Heart right ventricle (tissue), 16 donors: ENCODE results near the gene TK1. TPM values are rescaled to one million over a fixed set of nuclear protein-coding genes. Genes with fewer than 3 reads are reported as not detected.

Source experiments
- ATAC-seq, 8 donors: fragments of 200-7000 bp; cut with Tn5 transposase; one replicate each; pipeline ENCODE4 v1.9.1; 2020; ENCODE audit warnings: mild to moderate bottlenecking in 8 of 8, moderate library complexity in 8 of 8, moderate number of reproducible peaks in 1 of 8
- DNase-seq, 2 donors: peaks; one replicate each; pipeline ENCODE4 v3.0.0-alpha.2; 2020
- H3K27ac ChIP-seq, 10 donors: fragments of 200-600 bp; sonication (generic) in 2 of 10; one replicate each; pipeline versions ENCODE4 v1.5.0 to v1.8.0; 2020 to 2022; ENCODE audit warnings: mild to moderate bottlenecking in 3 of 10
- H3K27me3 ChIP-seq, 7 donors: fragments of 200-600 bp; one replicate each; pipeline ENCODE4 v1.8.0; 2021 to 2022; ENCODE audit warnings: mild to moderate bottlenecking in 2 of 7
- H3K36me3 ChIP-seq, 9 donors: fragments of 200-600 bp; sonication (generic) in 1 of 9; one replicate each; pipeline versions ENCODE4 v1.5.0 to v1.8.0; 2020 to 2022; ENCODE audit warnings: mild to moderate bottlenecking in 2 of 9
- H3K4me1 ChIP-seq, 9 donors: fragments of 200-600 bp; sonication (generic) in 1 of 9; one replicate each; pipeline versions ENCODE4 v1.5.0 to v1.8.0; 2020 to 2022; ENCODE audit warnings: mild to moderate bottlenecking in 4 of 9
- H3K4me3 ChIP-seq, 10 donors: fragments of 200-600 bp; sonication (generic) in 2 of 10; one replicate each; pipeline versions ENCODE4 v1.5.0 to v1.8.0; 2020 to 2022; ENCODE audit warnings: mild to moderate bottlenecking in 7 of 10, moderate library complexity in 2 of 10
- H3K9me3 ChIP-seq, 11 donors: fragments of 200-600 bp in 10 of 11; sonication (generic) in 2 of 11; one replicate each; pipeline versions ENCODE4 v1.5.0 to v1.8.0; 2013 to 2022; ENCODE audit warnings: mild to moderate bottlenecking in 2 of 11, control low read depth in 1 of 11, moderate library complexity in 1 of 11
- CTCF ChIP-seq, 9 donors: fragments of 200-600 bp; sonication (generic) in 2 of 9; IDR thresholded peaks; one replicate each; pipeline versions ENCODE4 v1.5.0 to v1.8.0; 2021 to 2022; ENCODE audit warnings: antibody characterized with exemption in 9 of 9, mild to moderate bottlenecking in 5 of 9, moderate library complexity in 1 of 9
- WGBS, 2 donors: extraction: QIAGEN DNeasy Blood & Tissue Kit; methylation state at CpG; one replicate each; pipeline ENCODE4 v1.1.7; 2013; ENCODE audit warnings: inconsistent platforms in 1 of 2; 5-methylcytosine and 5-hydroxymethylcytosine counted together
- intact Hi-C, 10 donors: fragments of 100-400 bp; cut with DNase I; formaldehyde crosslinking; loops; one replicate each; pipeline versions ENCODE4 v1.11.1 to v1.14.2; 2022
- polyA plus RNA-seq, 2 donors: library from polyadenylated mRNA; stranded (reverse); fragments of 200-250 nt; gene quantifications; one replicate each; pipeline ENCODE4 v1.2.3, GENCODE V29; 2013
- total RNA-seq, 10 donors: library from RNA; stranded (reverse); fragmentation: NEBNext Ultra II Directional in 3 of 10; extraction: Animal tissue kit (Norgen Biotek cat#: 25700) in 3 of 10; gene quantifications; one replicate each; pipeline versions ENCODE4 v1.2.1 to v1.2.4, GENCODE V29; 2021 to 2023
- donor health status: Arrhythmogenic right ventricular cardiomyopathy.
- donor health status: ischemic (EF 13 %, LVEDD 7.1; RV severe dilation, severe dysfunction).
- donor health status: healthy with polysubstance abuse.
- donor health status: DM: no; HTN: yes; CAD: no.
- donor health status: DM: no; HTN: no; CAD: no.
- donor health status: ischemic (EF 25% LVEDD 6.9; RV normal size, moderate dysfunction).
- donor health status: ischemic (EF 25% LVEDD 5.7; RV mildly dilated, moderate dysfunction).
- donor health status: healthy.
- donor health status: DM: yes; HTN: yes; CAD: no.
- donor health status: Ischemic cardiomyopathy.
- donor health status: ischemic (EF 35%, LVEDD 5.7; RV mildly dilated, moderate dysfunction).
- donor health status: nonischemic (EF 11% LVEDD 7.7; RV severe dilation, severe dysfunction).
- donor health status: DM: yes; HTN: yes; CAD: no.
- donor health status: PGD.
- donor health status: ischemic (EF 29% LVEDD 5.4; RV normal size, mild dysfunction).
- donor health status: nonischemic (EF 23%, LVEDD 6.1; RV moderate dilation, normal function).

TK1 gene
- total and polyA plus RNA-seq, 12 donors, result 0.33 to 12.7 (median 1.2) TPM

- WGBS, 2 donors, result 84 to 85% methylated on average over 11 of the region's 11 CpGs
- intact Hi-C loops, result no loop called here
- ATAC-seq (peak in 1 of 8 donors; percentile 42), DNase-seq (no peak)
- Histone ChIP-seq H3K27ac (peak overlapping the region in 1 of 10 donors; percentile 70), H3K4me3 (no peak overlapping the region), H3K4me1 (peaks cover 0 to 28% (median 9%) of the 10 kb centered on the region in 9 donors), H3K36me3 (no peaks in the 10 kb centered on the region), H3K27me3 (no peaks in the 10 kb centered on the region), H3K9me3 (no peaks in the 10 kb centered on the region)
- no peak for TF ChIP-seq CTCF (IDR thresholded peaks at IDR 0.05)
Measured at GRCh38 chr17:78154903-78155811, 31.7 kb downstream of the TK1 start.

- peak overlapping the region in 4 of 10 donors; percentile 24 to 72 (median 39) for H3K27ac ChIP-seq
- ATAC-seq, result peak; percentile 31 to 73 (median 61)
- no peak for DNase-seq
Measured at GRCh38 chr17:78151514-78152008, 35.3 kb downstream of the TK1 start.

GRCh38 chr17:78148286-78149016 is 38.4 kb downstream of the TK1 start:
- no peak overlapping the region for H3K27ac ChIP-seq
- peaks cover 16 to 47% (median 36%) of the 10 kb centered on the region in 9 donors for H3K4me1 ChIP-seq
- ATAC-seq (no peak), DNase-seq (no peak)
- no peak for TF ChIP-seq CTCF (IDR thresholded peaks at IDR 0.05)
- 78 to 83% methylated on average over 14 of the region's 14 CpGs for WGBS, 2 donors
- H3K36me3 ChIP-seq, result no peaks in the 10 kb centered on the region
- H3K27me3 ChIP-seq, result no peaks in the 10 kb centered on the region
- H3K9me3 ChIP-seq, result no peaks in the 10 kb centered on the region
- intact Hi-C loops, result no loop called here
- no peak overlapping the region for H3K4me3 ChIP-seq

More at GRCh38 chr17:78151514-78152008, 35.3 kb downstream of the TK1 start:
- Histone ChIP-seq H3K4me3 (no peak overlapping the region), H3K4me1 (peaks cover 0 to 24% (median 9%) of the 10 kb centered on the region in 9 donors), H3K36me3 (no peaks in the 10 kb centered on the region), H3K27me3 (no peaks in the 10 kb centered on the region), H3K9me3 (no peaks in the 10 kb centered on the region)
- intact Hi-C loops, result no loop called here
- WGBS, 2 donors, result 58 to 71% methylated on average over 7 of the region's 7 CpGs
- TF ChIP-seq CTCF (IDR thresholded peaks at IDR 0.05), result no peak

- WGBS, 2 donors, result 75 to 81% methylated on average over 8 of the region's 8 CpGs
- DNase-seq, result no peak
- H3K4me3 ChIP-seq, result no peak overlapping the region
- H3K27ac ChIP-seq, result peak overlapping the region in 1 of 10 donors; percentile 20
- H3K9me3 ChIP-seq, result no peaks in the 10 kb centered on the region
- H3K36me3 ChIP-seq, result peaks cover 0 to 2% (median 0%) of the 10 kb centered on the region in 9 donors
- peaks cover 16 to 48% (median 39%) of the 10 kb centered on the region in 9 donors for H3K4me1 ChIP-seq
- ATAC-seq, result no peak
- no peak for TF ChIP-seq CTCF (IDR thresholded peaks at IDR 0.05)
- intact Hi-C loops, result no loop called here
- H3K27me3 ChIP-seq, result no peaks in the 10 kb centered on the region
Measured at GRCh38 chr17:78147315-78147998, 39.4 kb downstream of the TK1 start.
